GM12891 (cell line): ENCODE results near the gene ZNF615.
"Not testable (repeated sequence)": the region's sequence is repeated elsewhere in the genome, so short reads cannot be mapped to it uniquely, and the experiment has no call there.

Source experiments
- DNase-seq: peaks from one replicate; pipeline ENCODE4 v3.0.0; 2011; ENCODE audit warnings: low spot score; ENCODE audit not compliant: insufficient read length
- FAIRE-seq: peaks from 2 replicates; lab custom pipeline; 2011; peaks lifted over from hg19 to GRCh38; lab: Jason Lieb, UNC
- PAX5 ChIP-seq: IDR thresholded peaks from 2 replicates; pipeline ENCODE4 v1.6.1; 2011; ENCODE audit warnings: low read length, moderate library complexity, mild to moderate bottlenecking; ENCODE audit not compliant: insufficient read depth, severe bottlenecking
- POLR2A ChIP-seq: IDR thresholded peaks from 2 replicates; pipeline ENCODE4 v1.6.1; 2011; ENCODE audit warnings: low read depth, low read length, control low read depth
- POLR2AphosphoS5 ChIP-seq: IDR thresholded peaks from 2 replicates; pipeline ENCODE4 v1.6.1; 2011; ENCODE audit warnings: low read depth, low read length, control low read depth
- POU2F2 ChIP-seq: IDR thresholded peaks from 2 replicates; pipeline ENCODE4 v1.6.1; 2011; ENCODE audit warnings: low read depth, mild to moderate bottlenecking, control low read depth, low read length, moderate library complexity
- SPI1 ChIP-seq: IDR thresholded peaks from 2 replicates; pipeline ENCODE4 v1.6.1; 2011; ENCODE audit warnings: low read depth, low read length, control low read depth
- TAF1 ChIP-seq: IDR thresholded peaks from 2 replicates; pipeline ENCODE4 v1.6.1; 2011; ENCODE audit warnings: low read depth, low read length, control low read depth

Gene ZNF615

GRCh38 chr19:51978882-51979281, 29.1 kb downstream of the ZNF615 start:
- no peak for FAIRE-seq
- no peak for DNase-seq
- TF ChIP-seq TAF1 (no peak), POLR2AphosphoS5 (no peak), POU2F2 (no peak), PAX5 (no peak), SPI1 (no peak), POLR2A (no peak)

GRCh38 chr19:51977346-51977745, 30.7 kb downstream of the ZNF615 start:
- TF ChIP-seq POU2F2 (no peak), POLR2AphosphoS5 (no peak), POLR2A (no peak), TAF1 (no peak), SPI1 (no peak), PAX5 (no peak)
- FAIRE-seq, result no peak
- DNase-seq, result no peak

GRCh38 chr19:51976852-51977251, 31.2 kb downstream of the ZNF615 start:
- TF ChIP-seq PAX5, result no peak
- TF ChIP-seq SPI1, result no peak
- TF ChIP-seq POLR2A, result no peak
- TF ChIP-seq POLR2AphosphoS5, result no peak
- no peak for TF ChIP-seq POU2F2
- no peak for TF ChIP-seq TAF1
- DNase-seq, result no peak
- no peak for FAIRE-seq

- DNase-seq, FAIRE-seq: not testable (repeated sequence)
Measured at GRCh38 chr19:51975787-51976186, 32.2 kb downstream of the ZNF615 start.

GRCh38 chr19:51971624-51972023, 36.4 kb downstream of the ZNF615 start:
- no peak for DNase-seq
- no peak for FAIRE-seq
- no peak for TF ChIP-seq TAF1
- no peak for TF ChIP-seq POLR2AphosphoS5
- no peak for TF ChIP-seq POU2F2
- no peak for TF ChIP-seq SPI1
- no peak for TF ChIP-seq PAX5
- TF ChIP-seq POLR2A, result no peak

DNA sequence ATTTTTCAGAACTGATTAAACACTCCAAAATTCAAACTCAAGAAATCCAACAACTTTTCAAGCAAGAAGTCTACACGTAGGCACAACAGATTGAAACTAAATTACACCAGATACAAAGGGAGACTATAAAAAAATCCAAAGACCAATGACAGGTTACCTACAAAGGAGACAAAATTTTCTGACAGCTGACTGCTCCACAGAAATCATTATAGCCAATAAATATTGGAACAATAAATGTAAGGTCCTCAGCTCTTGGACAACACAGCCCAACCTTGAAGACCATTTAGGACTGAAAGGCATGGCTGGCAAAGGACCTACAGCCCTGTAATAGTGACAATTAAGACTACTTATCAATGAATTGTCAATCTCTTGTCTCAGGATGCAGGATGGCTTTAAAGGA, 37.3 kb downstream of the ZNF615 start:
- DNase-seq (no peak), FAIRE-seq (no peak)
- TF ChIP-seq POLR2AphosphoS5, result no peak
- TF ChIP-seq TAF1, result no peak
- TF ChIP-seq POU2F2, result no peak
- TF ChIP-seq POLR2A, result no peak
- no peak for TF ChIP-seq SPI1

GRCh38 chr19:51965583-51965982, 42.4 kb downstream of the ZNF615 start:
- FAIRE-seq, result no peak
- TF ChIP-seq SPI1 (no peak), POLR2AphosphoS5 (no peak), POLR2A (no peak), PAX5 (no peak), POU2F2 (no peak), TAF1 (no peak)
- no peak for DNase-seq

DNA sequence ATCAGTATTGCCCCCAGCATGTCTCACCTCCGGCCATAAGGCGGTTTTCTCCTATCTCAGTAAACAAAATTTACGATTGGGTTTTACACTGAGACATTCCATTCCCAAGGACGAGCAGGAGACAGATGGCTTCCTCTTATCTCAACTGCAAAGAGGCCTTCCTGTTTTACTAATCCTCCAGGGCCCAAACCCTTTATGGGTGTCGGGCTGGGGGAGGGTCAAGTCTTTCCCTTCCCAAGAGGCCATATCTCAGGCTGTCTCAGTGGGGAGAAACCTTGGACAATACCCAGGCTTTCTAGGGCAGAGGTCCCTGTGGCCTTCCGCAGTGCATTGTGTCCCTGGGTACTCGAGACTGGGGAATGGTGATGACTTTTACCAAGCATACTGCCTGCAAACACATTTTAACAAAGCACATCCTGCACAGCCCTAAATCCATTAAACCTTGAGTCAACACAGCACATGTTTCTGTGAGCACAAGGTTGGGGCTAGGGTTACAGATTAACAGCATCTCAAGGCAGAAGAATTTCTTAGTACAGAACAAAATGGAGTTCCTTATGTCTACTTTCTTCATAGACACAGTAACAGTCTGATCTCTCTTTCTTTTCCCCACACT, 47.3 kb downstream of the ZNF615 start:
- not testable (repeated sequence) for FAIRE-seq, DNase-seq

DNA sequence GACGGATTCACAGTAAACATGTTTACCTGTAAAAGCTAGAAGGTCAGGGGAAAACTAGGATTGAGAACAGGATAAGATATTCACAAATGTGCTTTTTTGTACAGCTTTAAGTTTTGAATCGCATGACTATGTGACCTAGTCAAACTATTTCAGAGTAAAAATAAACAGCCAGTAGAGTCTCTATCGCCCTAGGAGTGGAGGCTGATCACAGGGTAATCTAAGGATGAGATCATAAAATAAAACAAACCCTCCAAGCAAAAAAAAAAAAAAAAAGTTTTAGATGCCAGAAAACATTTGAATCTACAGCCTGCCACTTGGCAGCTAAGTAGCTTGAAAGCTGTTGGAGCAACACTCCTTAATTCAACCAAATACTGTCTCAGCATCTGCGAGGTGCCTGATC, 48.2 kb downstream of the ZNF615 start:
- no peak for DNase-seq
- no peak for TF ChIP-seq POU2F2
- no peak for TF ChIP-seq PAX5
- TF ChIP-seq TAF1, result no peak
- TF ChIP-seq POLR2A, result no peak
- TF ChIP-seq POLR2AphosphoS5, result no peak
- no peak for TF ChIP-seq SPI1
- FAIRE-seq, result no peak

GRCh38 chr19:51957846-51958245, 50.2 kb downstream of the ZNF615 start:
- FAIRE-seq, DNase-seq: not testable (repeated sequence)

DNA sequence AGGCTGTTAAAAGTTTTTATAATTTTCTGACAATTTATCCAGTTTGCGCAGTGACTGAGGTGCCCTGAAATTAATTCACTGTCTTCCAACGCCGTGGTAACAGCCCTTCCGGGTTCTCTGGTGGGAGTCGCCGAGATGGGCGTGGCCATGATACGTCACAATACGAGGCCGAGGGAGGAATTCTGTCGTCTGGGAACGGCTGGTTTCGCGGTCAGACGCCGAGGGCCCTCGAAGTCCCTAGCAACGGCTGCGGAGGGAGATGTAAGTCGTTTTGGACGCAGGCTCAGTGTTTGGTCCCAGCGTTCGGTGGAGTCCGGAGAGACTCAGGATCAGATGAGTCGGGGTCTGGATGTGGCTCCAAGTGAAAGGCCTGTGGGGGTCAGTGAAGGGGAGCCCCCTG, 59.0 kb downstream of the ZNF615 start:
- TF ChIP-seq POLR2AphosphoS5, result no peak
- TF ChIP-seq TAF1, result no peak
- no peak for TF ChIP-seq POLR2A
- FAIRE-seq, result no peak
- DNase-seq, result no peak
